ENCODE measurements around the gene ZNF780B. TPM values are rescaled to one million over a fixed set of nuclear protein-coding genes. Genes with fewer than 3 reads are reported as not detected.
A peak's percentile ranks its signal among the peaks of the same experiment; 100 is the strongest.

Gene ZNF780B
- total RNA-seq (2014; rRNA removed; shearing (Covaris generic)), result 5.1 and 12.0 TPM in 2 replicates
- 2.9 and 3.3 TPM in 2 replicates for polyA plus RNA-seq (2016; fragmentation: Nextera tagmentation; extraction: Ambion mirVana)

DNA sequence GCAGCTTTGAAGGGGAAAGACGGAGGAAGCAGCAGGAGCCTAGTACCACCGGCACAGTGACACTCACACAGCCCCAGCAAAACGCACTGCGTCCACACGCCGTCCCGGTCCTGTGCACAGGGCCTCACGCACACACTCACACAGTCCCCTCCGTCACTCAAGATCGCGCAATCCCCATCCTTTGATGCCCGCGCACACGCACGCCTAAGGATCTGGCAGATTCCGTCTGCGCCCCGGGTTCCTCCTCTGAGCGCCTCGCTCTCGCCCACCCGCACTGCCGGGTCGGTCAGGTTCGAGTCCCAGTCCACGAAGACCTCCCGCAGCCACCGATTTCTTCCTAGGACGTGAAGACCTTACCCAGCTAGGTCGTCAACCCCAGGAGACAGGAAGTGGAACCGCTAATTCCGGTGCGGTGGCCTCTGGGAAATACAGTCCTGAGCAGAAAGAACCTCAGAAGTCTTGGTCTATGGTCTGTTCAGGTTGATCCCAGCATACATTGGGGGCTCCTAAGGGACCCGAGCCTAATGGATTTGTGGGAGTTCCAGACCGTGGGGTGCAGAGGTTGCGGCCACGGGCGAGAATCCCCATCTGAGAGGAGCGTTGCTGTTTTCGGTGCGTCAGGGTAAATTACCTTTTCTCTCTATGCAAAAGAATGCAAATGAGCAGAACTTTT, at the start of gene ZNF780B:
Gene ZNF780B, minus strand, starts transcription at position 400 of the 673 bp plus-strand sequence. CDS start 5,899 bp downstream, outside the sequence.
- Histone ChIP-seq H2AFZ (peak within 1 kb of the TSS; percentile 99), H3K9me3 (ENCODE audit: low read depth) (no peaks in the 10 kb centered on the region), H3K9ac (peak within 1 kb of the TSS; percentile 80), H3K27ac (peak within 1 kb of the TSS; percentile 54), H3K4me1 (ENCODE audit: insufficient read depth) (peaks cover 14% of the 10 kb centered on the region), H3K4me2 (ENCODE audit: unreplicated experiment) (peak within 1 kb of the TSS; percentile 88), H4K20me1 (ENCODE audit: insufficient read depth) (no peaks in the 10 kb centered on the region), H3F3A (ENCODE audit: insufficient read depth) (no peaks in the 10 kb centered on the region), H3K9me2 (ENCODE audit: insufficient read depth) (no peaks in the 10 kb centered on the region; the same call in 1 of the 2 replicates), H3K36me3 (ENCODE audit: low read depth) (no peaks in the 10 kb centered on the region), H3K27me3 (replicated peaks; ENCODE audit: insufficient read depth) (no peaks in the 10 kb centered on the region), H3K79me2 (ENCODE audit: insufficient read depth) (peaks cover 56% of the 10 kb centered on the region), H3K4me3 (peak within 1 kb of the TSS; percentile 99)
- in situ Hi-C loops (cut with MboI), result no loop called here
- peak; percentile 73 for DNase-seq
- WGBS, 2 experiments (ENCODE audit: low coverage in 1 of 2, low lambda C conversion rate in 2 of 2, missing lambda C conversion rate in 2 of 2), result 0 to 1% methylated on average over 39 to 40 of the region's 41 CpGs
- no peak for TF ChIP-seq EZH2phosphoT487 (IDR thresholded peaks at IDR 0.05; ENCODE audit: insufficient read depth, low read depth)
- TF ChIP-seq EZH2 (IDR thresholded peaks at IDR 0.05; ENCODE audit: insufficient read depth, poor library complexity, severe bottlenecking), result no peak

DNA sequence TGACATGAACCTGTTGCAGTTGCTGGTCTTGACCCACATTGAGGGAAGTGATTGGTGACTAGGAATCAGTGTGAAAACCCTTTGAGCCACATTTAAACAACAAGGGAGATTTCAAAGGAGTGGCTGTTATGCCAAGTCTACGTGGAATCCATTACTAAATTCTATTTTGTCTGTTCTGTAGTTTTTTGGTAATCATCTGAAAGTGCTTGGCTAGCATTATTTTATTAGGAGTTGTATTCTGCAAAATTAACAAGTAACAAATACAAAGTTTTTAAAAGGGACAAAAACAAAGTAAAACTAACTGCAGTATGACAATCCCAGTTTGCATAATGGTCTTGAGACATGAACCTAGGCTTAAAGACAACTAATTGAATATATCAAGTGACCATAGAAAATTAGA, 48.7 kb upstream of the ZNF780B start:
- in situ Hi-C loops (cut with MboI), result no loop called here
- Histone ChIP-seq H3K4me3 (no peak overlapping the region), H3K4me1 (ENCODE audit: insufficient read depth) (no peaks in the 10 kb centered on the region), H3K4me2 (ENCODE audit: unreplicated experiment) (no peak overlapping the region), H2AFZ (no peak overlapping the region), H3K79me2 (ENCODE audit: insufficient read depth) (no peaks in the 10 kb centered on the region), H3K36me3 (ENCODE audit: low read depth) (no peaks in the 10 kb centered on the region), H3K27me3 (replicated peaks; ENCODE audit: insufficient read depth) (no peaks in the 10 kb centered on the region), H3K27ac (no peak overlapping the region), H4K20me1 (ENCODE audit: insufficient read depth) (no peaks in the 10 kb centered on the region), H3K9me2 (ENCODE audit: insufficient read depth) (no peaks in the 10 kb centered on the region), H3K9ac (no peak overlapping the region), H3F3A (ENCODE audit: insufficient read depth) (no peaks in the 10 kb centered on the region), H3K9me3 (ENCODE audit: low read depth) (no peaks in the 10 kb centered on the region)
- no peak for DNase-seq
- no peak for TF ChIP-seq EZH2 (IDR thresholded peaks at IDR 0.05; ENCODE audit: insufficient read depth, poor library complexity, severe bottlenecking)
- TF ChIP-seq EZH2phosphoT487 (IDR thresholded peaks at IDR 0.05; ENCODE audit: insufficient read depth, low read depth), result no peak
- WGBS, 2 experiments (ENCODE audit: low coverage in 1 of 2, low lambda C conversion rate in 2 of 2, missing lambda C conversion rate in 2 of 2), result 11 to 19% methylated on average over 1 of the region's 1 CpG

DNA sequence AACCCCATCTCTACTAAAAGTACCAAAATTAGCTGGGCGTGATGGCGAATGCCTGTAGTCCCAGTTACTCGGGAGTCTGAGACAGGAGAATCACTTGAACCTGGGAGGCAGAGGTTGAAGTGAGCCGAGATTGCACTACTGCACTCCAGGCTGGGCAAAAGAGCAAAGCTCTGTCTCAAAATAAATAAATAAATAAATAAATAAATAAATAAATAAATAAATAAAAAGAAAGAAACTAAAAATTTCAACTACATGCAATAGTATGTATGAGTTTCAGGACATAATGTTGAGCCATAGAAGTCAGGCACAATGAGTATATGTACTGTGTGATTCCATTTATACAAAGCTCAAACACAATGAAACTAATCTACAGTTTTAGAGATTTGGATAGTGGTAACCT, 47.6 kb upstream of the ZNF780B start:
- H3K9ac ChIP-seq, result no peak overlapping the region
- no peaks in the 10 kb centered on the region for H3F3A ChIP-seq (ENCODE audit: insufficient read depth)
- H3K27ac ChIP-seq, result no peak overlapping the region
- H3K4me2 ChIP-seq (ENCODE audit: unreplicated experiment), result no peak overlapping the region
- 41 to 49% methylated on average over 4 of the region's 4 CpGs for WGBS, 2 experiments (ENCODE audit: low coverage in 1 of 2, low lambda C conversion rate in 2 of 2, missing lambda C conversion rate in 2 of 2)
- H3K9me2 ChIP-seq (ENCODE audit: insufficient read depth), result no peaks in the 10 kb centered on the region
- no peak for DNase-seq
- H4K20me1 ChIP-seq (ENCODE audit: insufficient read depth), result no peaks in the 10 kb centered on the region
- 0 out of 2 replicates have a peak, but pooled peaks cover 3% of the 10 kb centered on the region for H3K27me3 ChIP-seq (replicated peaks; ENCODE audit: insufficient read depth)
- TF ChIP-seq EZH2 (IDR thresholded peaks at IDR 0.05; ENCODE audit: insufficient read depth, poor library complexity, severe bottlenecking), result no peak
- no peak for TF ChIP-seq EZH2phosphoT487 (IDR thresholded peaks at IDR 0.05; ENCODE audit: insufficient read depth, low read depth)
- H3K4me3 ChIP-seq, result no peak overlapping the region
- no peak overlapping the region for H2AFZ ChIP-seq
- no peaks in the 10 kb centered on the region for H3K79me2 ChIP-seq (ENCODE audit: insufficient read depth)
- in situ Hi-C loops (cut with MboI), result no loop called here
- no peaks in the 10 kb centered on the region for H3K4me1 ChIP-seq (ENCODE audit: insufficient read depth)
- H3K9me3 ChIP-seq (ENCODE audit: low read depth), result no peaks in the 10 kb centered on the region
- H3K36me3 ChIP-seq (ENCODE audit: low read depth), result no peaks in the 10 kb centered on the region

DNA sequence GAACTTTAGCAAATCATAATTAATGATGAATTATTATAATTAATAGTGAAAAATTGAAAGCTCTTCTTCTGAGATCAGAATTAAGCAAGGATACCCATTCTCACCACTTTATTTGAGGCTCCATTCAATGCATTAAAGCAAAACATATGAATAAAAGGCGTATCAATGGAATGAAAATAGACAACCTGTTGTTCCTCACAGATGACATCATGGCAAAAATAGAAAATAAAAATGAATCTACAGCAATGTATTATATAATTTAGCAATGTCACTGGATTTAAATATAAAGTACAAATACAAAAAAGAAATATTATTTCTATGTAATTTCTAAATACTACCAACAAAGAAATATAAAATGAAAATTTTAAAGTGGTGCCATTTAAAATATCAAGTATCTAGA, 45.8 kb upstream of the ZNF780B start:
- Histone ChIP-seq H3F3A (ENCODE audit: insufficient read depth) (no peaks in the 10 kb centered on the region), H4K20me1 (ENCODE audit: insufficient read depth) (no peaks in the 10 kb centered on the region), H3K27ac (no peak overlapping the region), H3K9me3 (ENCODE audit: low read depth) (no peaks in the 10 kb centered on the region), H3K4me2 (ENCODE audit: unreplicated experiment) (no peak overlapping the region), H3K4me1 (ENCODE audit: insufficient read depth) (no peaks in the 10 kb centered on the region), H3K79me2 (ENCODE audit: insufficient read depth) (no peaks in the 10 kb centered on the region), H3K27me3 (replicated peaks; ENCODE audit: insufficient read depth) (0 out of 2 replicates have a peak, but pooled peaks cover 3% of the 10 kb centered on the region), H3K9ac (no peak overlapping the region), H3K36me3 (ENCODE audit: low read depth) (no peaks in the 10 kb centered on the region), H2AFZ (no peak overlapping the region), H3K9me2 (ENCODE audit: insufficient read depth) (no peaks in the 10 kb centered on the region), H3K4me3 (no peak overlapping the region)
- in situ Hi-C loops (cut with MboI), result no loop called here
- DNase-seq, result no peak
- WGBS, 2 experiments (ENCODE audit: low coverage in 1 of 2, low lambda C conversion rate in 2 of 2, missing lambda C conversion rate in 2 of 2), result 4 to 5% methylated on average over 1 of the region's 1 CpG
- TF ChIP-seq EZH2phosphoT487 (IDR thresholded peaks at IDR 0.05; ENCODE audit: insufficient read depth, low read depth), result no peak
- TF ChIP-seq EZH2 (IDR thresholded peaks at IDR 0.05; ENCODE audit: insufficient read depth, poor library complexity, severe bottlenecking), result no peak

Data from GM23248 (cell line).